GM19238 (cell line): ENCODE results near the gene TBC1D9.
"Not testable (repeated sequence)": the region's sequence is repeated elsewhere in the genome, so short reads cannot be mapped to it uniquely, and the experiment has no call there.

Experiments used
- DNase-seq: peaks from one replicate; pipeline ENCODE4 v3.0.0; 2011; ENCODE audit warnings: low spot score; ENCODE audit not compliant: insufficient read length

TBC1D9 gene

GRCh38 chr4:140754918-140755773 is 1.0 kb downstream of the TBC1D9 start:
- no peak for DNase-seq

DNA sequence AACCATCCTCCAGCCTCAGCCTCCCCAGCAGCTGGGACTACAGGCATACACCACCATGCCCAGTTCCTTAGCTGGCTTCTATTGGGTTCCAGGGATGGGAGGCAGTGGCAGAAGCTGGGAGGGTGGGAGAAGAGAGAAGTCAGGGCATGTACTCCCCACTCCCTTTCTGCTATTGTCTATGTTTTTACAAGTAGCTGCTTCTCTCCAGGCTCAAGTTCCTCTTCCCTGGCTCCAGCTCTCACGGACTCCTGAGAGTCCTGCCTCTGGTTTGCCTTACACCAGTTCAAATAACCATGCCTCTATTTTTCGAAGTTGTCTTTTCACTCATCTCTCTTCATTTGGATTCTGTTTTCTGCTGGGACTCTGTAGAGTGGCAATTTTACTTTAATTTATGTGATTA is 2.9 kb downstream of the TBC1D9 start:
- no peak for DNase-seq

DNA sequence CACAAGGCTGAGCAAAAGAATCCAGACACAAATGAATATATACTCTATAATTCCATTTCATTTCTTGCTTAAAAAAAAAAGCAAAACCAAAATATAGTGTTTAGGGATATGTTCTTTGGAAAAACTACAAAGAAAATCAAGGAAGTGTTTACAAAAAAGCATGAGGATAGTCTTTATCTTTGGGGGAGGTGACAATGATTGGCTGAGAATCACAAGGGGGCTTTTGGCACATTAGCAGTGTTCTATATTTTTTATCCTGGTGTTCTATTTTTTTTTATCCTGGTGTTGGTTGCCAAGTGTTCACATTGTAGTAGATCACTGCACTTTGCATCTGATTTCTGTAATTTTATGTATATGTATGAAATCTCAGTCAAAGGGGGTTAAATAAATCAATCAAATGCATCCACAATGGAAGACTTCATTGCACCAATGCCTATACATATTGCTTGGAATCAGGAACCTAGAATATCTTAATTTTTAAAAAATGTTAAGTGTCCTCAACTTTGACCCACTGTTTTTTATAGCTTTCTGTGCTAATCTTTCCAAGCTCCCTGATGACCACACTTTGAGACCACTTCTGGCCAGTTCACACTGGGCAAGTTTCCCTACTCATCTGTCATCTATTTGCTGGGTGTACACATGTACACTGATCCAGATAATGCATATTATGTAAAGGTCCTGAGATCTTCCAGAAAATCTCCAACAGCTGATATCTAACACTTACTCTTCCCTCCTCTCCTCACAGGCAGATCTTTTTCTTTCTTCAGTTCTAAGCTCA is 3.7 kb downstream of the TBC1D9 start:
- DNase-seq, result no peak

DNA sequence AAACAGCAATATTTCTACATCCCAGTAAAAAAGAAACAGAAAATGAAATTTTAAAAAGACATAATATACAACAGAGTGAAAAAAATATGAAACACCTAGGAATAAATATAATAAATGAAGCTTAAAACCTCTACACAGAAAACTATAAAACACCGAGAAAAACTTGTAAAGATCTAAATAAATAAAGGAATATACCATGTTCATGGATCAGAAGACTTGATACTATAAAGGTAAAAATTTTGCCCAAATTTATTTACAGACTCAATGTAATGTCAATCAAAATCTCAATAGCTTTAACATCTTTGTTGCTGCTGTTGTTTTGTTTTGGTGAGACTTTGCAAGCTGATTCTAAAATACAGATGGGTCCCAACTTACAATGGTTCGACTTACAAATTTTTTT is 5.7 kb downstream of the TBC1D9 start:
- DNase-seq, result no peak

DNA sequence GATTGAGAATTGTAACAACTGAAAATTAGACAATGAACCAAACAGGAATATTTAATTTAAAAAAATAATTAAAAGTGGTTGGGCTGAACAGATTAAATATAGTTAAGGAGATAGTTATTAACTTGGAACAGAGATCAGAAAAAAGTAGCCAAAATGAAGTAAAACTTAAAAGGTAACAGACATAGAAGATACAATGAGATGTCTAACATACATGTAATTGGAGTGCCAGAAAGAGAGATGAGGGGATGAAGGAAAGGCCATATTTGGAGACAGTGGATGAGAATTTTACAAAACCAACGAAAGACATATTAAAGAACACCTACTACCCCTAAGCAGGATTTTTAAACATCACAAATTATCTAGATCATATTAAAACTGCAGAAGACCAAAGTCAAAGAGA is 8.0 kb downstream of the TBC1D9 start:
- DNase-seq, result no peak

GRCh38 chr4:140746546-140746945 is 9.6 kb downstream of the TBC1D9 start:
- not testable (repeated sequence) for DNase-seq

DNA sequence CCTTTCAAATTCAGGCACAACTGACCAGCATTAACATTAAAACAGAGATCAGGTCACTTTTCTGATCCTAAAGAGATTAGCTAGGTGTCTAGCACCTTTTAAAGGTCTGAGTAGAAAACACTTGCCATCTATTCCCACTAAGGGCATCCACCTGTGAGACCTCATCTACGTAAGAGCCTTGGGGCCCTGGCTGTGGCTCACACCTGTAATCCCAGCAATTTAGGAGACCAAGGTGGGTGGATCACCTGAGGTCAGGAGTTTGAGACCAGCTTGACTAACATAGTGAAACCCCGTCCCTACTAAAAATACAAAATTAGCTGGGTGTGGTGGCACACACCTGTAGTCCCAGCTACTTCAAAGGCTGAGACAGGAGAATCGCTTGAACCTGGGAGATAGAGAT is 11.8 kb downstream of the TBC1D9 start:
- DNase-seq, result no peak

DNA sequence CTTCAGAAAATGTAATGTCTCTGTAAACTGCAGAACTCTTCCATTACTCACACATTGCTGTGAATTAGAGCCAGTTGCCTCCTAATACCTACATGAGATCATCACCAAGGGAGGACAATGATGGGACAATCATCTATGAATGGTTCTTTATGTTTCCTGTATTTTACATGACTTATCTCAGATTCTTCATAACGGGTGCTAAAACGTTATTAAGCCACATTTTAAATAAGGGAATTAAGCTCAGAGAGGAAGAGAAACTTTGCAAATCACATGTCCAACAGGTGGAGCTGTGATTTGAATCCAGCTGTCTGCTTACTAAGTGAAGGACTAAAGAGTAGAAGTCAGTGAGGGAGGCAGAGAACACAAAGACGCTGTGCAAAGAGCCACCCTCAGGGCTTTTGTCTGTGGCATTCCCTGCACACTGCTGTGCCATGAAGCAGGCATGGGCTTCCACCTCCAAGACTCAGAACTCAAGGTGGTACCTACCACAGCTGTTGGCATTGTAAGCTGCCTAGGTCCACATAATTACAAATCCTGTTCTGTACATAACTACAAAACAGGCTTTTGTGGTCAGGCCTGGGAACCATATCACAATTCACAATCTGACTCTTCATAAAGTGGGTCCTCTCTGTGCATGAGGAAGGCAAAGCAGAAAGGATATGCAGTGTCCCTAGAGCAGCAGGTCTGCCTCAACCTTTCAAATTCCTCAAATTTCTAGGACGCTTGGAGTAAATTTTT is 12.8 kb downstream of the TBC1D9 start:
- no peak for DNase-seq

- DNase-seq, result no peak
These were observed 13.4 kb downstream of the TBC1D9 start for GRCh38 chr4:140742838-140743193.

- no peak for DNase-seq
These were observed 15.1 kb downstream of the TBC1D9 start for GRCh38 chr4:140740906-140741670.

DNA sequence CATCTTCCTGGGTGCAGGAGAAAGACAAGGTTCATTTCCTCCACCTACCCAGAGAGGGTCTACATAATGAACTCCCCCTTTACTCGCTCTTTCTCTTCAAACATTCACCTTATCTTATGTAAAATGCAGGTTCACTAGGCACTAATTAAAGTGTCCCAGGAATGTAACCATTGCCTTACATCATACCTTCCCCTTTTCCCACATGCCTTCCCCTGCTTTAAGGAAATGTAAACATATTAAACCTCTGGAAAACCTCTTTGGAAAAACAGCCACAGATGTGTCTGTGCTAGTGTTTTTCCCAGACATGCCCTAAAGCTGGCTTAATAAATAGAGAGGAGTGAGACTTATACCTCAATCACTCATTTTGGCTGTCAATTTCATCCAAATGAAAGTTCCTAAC is 15.8 kb downstream of the TBC1D9 start:
- no peak for DNase-seq

- no peak for DNase-seq
These were observed 16.2 kb downstream of the TBC1D9 start for GRCh38 chr4:140739971-140740370.

DNA sequence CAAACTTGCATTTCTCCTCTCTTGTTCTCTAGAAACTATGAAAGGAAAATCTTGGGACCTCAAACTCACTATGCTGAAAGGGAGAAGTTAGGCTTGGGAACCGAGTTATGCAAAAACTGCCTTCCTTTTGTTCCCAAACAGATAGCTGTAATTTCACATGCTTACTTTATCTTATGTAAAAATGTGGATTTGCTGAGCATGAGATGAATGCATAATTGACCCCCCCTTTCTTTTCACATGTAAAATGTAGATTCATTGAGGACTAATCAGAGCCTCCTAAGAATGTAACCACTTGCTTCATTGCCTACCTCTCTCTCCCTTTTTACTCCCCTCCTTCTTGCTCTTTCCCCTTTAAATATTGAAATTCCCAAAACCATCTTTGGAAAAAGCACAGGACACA is 18.0 kb downstream of the TBC1D9 start:
- no peak for DNase-seq

DNA sequence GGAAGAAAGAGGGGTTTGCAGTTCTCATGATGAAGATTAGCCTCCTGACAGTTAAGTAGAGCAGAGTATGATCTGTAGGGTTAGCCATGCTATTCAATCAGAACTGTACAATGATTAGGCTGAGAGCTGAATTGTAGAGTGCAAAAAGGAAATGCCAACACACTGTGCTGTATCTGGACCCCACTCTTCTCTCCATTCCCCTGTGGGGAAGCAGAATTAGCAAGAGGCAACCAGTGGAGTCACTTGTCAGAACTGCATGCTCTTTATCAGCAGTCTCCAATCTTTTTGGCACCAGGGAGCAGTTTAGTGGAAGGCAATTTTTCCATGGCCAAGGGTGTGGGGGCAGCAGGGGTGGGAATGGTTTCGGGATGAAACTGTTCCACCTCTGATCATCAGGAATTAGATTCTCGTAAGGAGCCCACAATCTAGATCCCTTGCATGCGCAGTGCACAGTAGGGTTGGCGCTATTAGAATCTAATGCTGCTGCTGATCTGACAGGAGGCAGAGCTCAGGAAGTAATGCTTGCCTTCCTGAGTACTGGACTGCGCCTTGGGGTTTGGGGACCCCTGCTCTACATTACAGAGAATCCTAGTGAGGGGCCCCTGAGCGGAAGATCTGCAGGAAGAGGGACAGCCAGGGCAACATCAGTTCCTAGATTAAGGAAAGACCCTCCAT is 19.4 kb downstream of the TBC1D9 start:
- DNase-seq, result no peak

GRCh38 chr4:140735779-140736391 is 20.3 kb downstream of the TBC1D9 start:
- no peak for DNase-seq

DNA sequence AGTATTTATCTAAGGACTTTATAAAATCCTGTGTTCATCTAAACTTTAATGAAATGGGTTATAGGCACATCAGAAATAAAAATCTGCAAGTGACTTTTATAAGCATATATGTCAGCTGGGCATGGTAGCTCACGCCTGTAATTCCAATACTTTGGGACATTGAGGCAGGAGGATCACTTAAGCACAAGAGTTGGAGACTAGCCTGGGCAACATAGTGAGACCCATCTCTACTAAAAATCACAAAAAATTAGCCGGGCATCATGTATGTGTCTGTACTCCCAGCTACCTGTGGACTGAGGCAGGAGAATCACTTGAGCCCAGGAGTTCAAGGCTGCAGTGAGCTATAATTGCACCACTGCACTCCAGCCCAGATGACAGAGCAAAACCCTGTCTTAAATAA is 20.9 kb downstream of the TBC1D9 start:
- DNase-seq, result no peak

DNA sequence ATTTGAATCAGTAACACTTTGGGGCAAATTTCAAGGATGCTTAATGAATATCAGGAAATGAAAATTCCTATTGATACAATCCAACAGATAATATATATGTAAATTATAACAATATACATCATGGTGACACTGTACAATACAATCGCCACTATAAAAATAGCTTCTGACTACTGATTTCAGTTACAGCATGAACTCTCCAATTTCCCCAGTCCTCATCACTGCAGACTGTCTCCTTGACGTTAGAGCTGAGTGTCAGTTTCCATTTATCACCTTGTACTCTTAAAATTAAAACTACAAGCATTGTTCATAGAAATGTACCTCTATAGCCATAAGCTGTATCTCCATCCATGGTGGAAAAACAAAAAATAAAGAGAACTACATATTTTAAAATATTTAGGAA is 23.4 kb downstream of the TBC1D9 start:
- DNase-seq, result no peak

DNA sequence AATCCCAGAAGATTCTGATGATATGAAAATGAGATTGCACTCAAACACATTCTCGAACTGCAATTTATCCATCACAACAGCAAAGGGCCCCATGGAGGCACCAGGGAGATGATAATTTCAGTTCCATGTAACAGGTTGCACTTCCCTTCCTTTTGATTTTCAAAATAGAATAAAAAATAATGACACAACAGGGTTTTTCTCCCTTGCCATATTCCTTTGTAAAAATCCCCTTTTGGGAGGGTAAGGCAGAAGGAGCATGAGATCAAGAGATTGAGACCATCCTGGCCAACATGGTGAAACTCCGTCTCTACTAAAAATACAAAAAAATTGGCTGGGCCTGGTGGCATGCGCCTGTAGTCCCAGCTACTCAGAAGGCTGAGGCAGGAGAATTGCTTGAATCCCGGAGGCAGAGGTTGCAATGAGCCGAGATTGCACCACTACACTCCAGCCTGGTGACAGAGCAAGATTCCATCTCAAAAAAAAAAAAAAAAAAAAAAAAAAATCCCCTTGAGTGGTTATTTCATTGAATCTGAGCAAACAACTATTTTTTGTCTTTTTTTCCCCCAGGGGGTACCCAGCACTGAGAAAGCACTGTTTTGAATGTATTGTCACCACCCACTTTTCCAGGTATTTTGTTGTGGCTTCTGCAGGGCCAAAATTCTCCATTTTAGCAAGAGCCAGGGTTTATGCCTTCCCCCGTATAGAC is 26.7 kb downstream of the TBC1D9 start:
- DNase-seq, result no peak

DNA sequence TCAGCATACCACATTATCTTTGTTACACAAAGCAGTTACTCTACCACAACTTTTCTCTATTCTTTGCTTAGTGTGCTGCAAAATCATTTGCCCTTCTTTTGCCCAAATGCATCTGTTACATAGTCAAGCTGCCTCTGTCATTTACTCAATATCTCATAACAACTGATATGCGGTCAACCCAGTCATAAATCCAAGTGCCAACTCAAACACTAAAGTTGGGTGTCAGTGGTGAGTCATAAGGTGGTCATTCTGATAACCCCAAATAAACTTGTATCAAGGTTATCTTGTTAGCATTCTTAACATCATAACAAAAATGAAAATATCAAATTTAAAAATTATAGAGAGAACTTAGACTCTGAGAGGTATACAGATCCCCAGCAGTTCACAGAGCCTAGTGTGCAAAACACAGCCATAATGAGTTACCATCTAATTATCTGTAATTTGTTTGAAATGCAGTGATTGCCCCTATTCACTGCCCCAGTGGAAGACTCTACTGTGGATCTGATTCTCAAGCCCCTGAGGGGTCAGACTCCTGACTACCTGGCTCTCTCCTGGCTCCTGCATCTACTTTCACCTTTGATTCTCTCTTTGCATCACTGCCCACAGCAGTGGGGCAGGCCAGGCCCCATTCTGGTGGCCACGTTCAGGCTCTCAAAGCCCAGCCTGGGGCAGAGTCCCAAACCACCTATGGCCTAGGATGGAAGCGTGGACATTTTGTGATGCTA is 29.2 kb downstream of the TBC1D9 start:
- no peak for DNase-seq
